ENCODE measurements around the gene DNAJC4.
A peak's percentile ranks its signal among the peaks of the same experiment; 100 is the strongest.

DNAJC4 gene

DNA sequence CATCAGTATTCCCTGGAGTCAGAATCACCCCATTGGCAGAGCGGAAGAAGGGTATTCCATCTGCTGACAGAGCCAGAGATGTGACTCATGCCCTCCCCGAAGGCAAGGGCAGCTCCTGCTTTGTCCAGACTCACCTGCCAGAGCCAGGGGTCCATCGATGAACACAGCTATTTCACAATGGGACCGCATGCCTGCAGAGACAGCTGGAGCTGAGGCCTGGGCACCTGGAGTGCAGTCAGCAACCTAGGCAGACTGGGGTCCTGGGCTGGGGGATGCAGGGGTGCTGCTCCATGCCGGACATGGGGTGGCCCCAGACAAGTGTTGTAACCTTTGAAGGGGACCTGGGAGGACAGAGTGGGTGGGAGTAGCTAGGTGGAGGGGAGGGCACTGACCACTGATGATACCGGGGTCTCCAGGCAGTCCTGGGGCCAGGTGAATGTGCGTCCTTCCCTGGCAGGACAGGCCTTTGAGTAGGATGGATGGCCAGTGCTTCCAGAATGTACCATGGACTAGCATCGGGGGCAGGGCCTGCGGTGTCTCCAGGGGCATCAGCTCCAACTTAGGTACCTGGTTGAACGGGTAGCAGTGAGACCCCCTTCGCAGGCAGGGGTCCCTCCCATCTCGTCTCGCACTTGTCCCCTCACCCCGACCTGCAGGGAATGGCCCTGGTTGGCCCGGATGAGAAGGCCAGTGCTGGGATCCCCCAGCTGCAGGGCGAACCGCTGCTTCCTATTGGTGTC, 6.0 kb upstream of the DNAJC4 start:
- no peak overlapping the region; the same call in 1 of the 2 replicates for H3K9ac ChIP-seq (ENCODE audit: low read length)

DNA sequence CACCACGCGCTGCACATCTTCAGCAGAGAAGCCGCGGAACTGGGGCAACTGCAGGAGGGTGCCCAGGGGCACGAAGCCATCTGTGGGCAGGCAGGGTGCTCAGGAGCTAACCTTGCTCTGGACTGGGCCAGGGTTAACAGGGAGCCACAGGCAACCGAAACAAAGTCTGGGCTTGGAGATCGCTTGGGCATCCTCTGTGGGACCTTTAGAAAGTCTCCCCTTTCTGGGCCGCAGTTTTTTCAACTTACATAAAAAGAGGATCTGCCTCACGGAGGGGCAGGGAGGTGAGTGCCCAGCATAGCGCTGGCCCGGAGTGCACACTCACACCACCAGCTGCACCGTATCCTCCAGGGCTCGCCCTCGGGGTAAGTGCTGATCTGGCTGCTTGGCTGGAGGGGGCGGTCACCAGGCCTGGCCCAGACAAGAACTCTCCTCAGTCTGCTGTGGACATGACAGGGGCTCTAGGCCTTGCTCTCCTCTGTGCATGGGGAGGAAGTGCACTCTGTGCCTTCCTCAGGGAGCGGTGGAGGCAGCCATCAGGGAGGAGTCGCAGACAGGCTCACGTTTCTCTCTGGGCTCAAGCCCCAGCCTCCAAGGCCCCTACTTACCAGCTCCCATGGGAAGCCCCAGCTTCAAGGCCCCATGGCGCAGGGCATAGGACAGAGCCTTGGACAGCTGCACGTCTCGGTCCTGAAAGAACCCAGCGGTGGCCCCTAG, 5.3 kb upstream of the DNAJC4 start:
- TF ChIP-seq EZH2 (IDR thresholded peaks at IDR 0.05; ENCODE audit: borderline replicate concordance, low read length): no peak
- no peaks in the 10 kb centered on the region for H3F3A ChIP-seq (ENCODE audit: insufficient read depth, low read length)
- H3K9me3 ChIP-seq (ENCODE audit: low read length): no peaks in the 10 kb centered on the region
- H3K79me2 ChIP-seq (ENCODE audit: insufficient read depth, low read length): no peaks in the 10 kb centered on the region
- no peaks in the 10 kb centered on the region for H3K27me3 ChIP-seq (ENCODE audit: insufficient read depth, low read length)
- peaks cover 33% of the 10 kb centered on the region for H3K36me3 ChIP-seq (ENCODE audit: insufficient read depth, low read length)
- no peak overlapping the region for H2AFZ ChIP-seq (ENCODE audit: low read length)
- H3K4me1 ChIP-seq (ENCODE audit: insufficient read depth, low read length, severe bottlenecking): peaks cover 43% of the 10 kb centered on the region
- H3K4me3 ChIP-seq (ENCODE audit: low read depth, low read length, poor library complexity, severe bottlenecking): peak overlapping the region; percentile 90
- H3K9me2 ChIP-seq (ENCODE audit: low read depth, low read length): no peaks in the 10 kb centered on the region
- peak overlapping the region; percentile 99 for H3K9ac ChIP-seq (ENCODE audit: low read length)
- peak overlapping the region; percentile 71 for H3K27ac ChIP-seq (ENCODE audit: low read depth, low read length, poor library complexity, severe bottlenecking)
- peak overlapping the region; percentile 94 for H3K4me2 ChIP-seq (ENCODE audit: low read length)
- no peaks in the 10 kb centered on the region for H4K20me1 ChIP-seq (ENCODE audit: insufficient read depth, low read length)

More for the DNA sequence above, 6.0 kb upstream of the DNAJC4 start:
- Histone ChIP-seq H3K4me2 (ENCODE audit: low read length) (peak overlapping the region; percentile 94; the same call in 1 of the 2 replicates), H3K4me1 (ENCODE audit: insufficient read depth, low read length, severe bottlenecking) (peaks cover 36% of the 10 kb centered on the region), H3K79me2 (ENCODE audit: insufficient read depth, low read length) (no peaks in the 10 kb centered on the region), H3K9me2 (ENCODE audit: low read depth, low read length) (no peaks in the 10 kb centered on the region), H4K20me1 (ENCODE audit: insufficient read depth, low read length) (no peaks in the 10 kb centered on the region), H3F3A (ENCODE audit: insufficient read depth, low read length) (no peaks in the 10 kb centered on the region), H3K4me3 (ENCODE audit: low read depth, low read length, poor library complexity, severe bottlenecking) (peak overlapping the region; percentile 90), H3K36me3 (ENCODE audit: insufficient read depth, low read length) (peaks cover 41% of the 10 kb centered on the region), H2AFZ (ENCODE audit: low read length) (no peak overlapping the region), H3K27me3 (ENCODE audit: insufficient read depth, low read length) (no peaks in the 10 kb centered on the region), H3K9me3 (ENCODE audit: low read length) (no peaks in the 10 kb centered on the region), H3K27ac (ENCODE audit: low read depth, low read length, poor library complexity, severe bottlenecking) (peak overlapping the region; percentile 5)
- TF ChIP-seq, protein P1, sequence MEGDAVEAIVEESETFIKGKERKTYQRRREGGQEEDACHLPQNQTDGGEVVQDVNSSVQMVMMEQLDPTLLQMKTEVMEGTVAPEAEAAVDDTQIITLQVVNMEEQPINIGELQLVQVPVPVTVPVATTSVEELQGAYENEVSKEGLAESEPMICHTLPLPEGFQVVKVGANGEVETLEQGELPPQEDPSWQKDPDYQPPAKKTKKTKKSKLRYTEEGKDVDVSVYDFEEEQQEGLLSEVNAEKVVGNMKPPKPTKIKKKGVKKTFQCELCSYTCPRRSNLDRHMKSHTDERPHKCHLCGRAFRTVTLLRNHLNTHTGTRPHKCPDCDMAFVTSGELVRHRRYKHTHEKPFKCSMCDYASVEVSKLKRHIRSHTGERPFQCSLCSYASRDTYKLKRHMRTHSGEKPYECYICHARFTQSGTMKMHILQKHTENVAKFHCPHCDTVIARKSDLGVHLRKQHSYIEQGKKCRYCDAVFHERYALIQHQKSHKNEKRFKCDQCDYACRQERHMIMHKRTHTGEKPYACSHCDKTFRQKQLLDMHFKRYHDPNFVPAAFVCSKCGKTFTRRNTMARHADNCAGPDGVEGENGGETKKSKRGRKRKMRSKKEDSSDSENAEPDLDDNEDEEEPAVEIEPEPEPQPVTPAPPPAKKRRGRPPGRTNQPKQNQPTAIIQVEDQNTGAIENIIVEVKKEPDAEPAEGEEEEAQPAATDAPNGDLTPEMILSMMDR (IDR thresholded peaks at IDR 0.05; ENCODE audit: low read length): no peak
- no peak for TF ChIP-seq EZH2 (IDR thresholded peaks at IDR 0.05; ENCODE audit: borderline replicate concordance, low read length)

DNA sequence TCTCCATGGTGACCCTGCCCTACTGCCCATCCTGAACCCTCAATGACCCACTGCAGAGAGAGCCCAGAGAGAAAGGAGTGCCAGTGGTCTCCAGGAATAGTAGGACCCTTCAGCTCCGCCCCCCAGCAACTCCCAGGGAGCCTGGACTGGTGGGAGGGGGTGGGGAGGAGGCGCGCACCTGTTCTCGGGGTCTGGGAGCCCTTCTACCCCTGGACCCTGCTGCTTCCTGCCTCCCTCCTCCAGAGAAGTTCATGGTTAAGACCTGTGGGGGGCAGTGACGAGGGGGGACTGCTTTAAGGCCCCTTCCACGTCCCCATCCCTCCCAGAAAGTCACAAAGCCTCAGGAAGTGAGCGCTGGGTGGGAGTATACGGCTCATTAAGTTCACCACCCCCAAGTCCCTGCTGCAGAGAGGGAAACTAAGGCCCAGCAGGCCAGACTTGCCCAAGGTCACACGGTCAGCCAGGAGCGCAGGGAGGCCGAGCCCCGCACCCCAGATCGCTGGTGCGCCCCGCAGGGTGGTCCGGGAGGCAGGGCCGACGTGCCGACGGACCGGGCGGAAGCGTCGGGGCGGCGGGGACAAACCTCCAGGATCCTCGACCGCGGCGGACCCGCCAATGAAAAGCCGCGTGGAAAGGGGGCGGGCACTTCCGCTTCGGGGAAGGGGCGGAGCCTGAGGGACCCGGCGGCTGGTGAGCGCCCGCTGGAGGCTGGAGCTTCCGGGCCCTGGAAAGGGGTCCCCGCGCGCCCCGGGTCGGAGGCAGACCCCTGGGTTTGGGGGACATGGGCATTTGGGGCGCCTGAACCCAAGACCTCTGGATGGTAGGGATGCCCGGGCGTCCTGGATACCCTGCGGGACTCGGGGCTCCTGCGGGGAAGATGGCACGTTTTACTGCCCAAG, 4.5 kb upstream of the DNAJC4 start, which contains the start of the genes NUDT22 and TRPT1:
Gene NUDT22 (plus strand): TSS at position 667 of the 899 bp plus-strand sequence. CDS start 379 bp downstream, outside the sequence.
Gene TRPT1 (minus strand): TSS at position 579 of the 899 bp plus-strand sequence. CDS start 326 bp downstream, at position 253.
- no peak within 1 kb of the TSS for H2AFZ ChIP-seq (ENCODE audit: low read length)
- H3K27me3 ChIP-seq (ENCODE audit: insufficient read depth, low read length): no peaks in the 10 kb centered on the region
- peak within 1 kb of the TSS; percentile 94 for H3K4me2 ChIP-seq (ENCODE audit: low read length)
- peaks cover 43% of the 10 kb centered on the region for H3K4me1 ChIP-seq (ENCODE audit: insufficient read depth, low read length, severe bottlenecking)
- H3K79me2 ChIP-seq (ENCODE audit: insufficient read depth, low read length): no peaks in the 10 kb centered on the region
- H3K27ac ChIP-seq (ENCODE audit: low read depth, low read length, poor library complexity, severe bottlenecking): peak within 1 kb of the TSS; percentile 74
- peak within 1 kb of the TSS; percentile 99 for H3K9ac ChIP-seq (ENCODE audit: low read length)
- TF ChIP-seq, protein P1 (IDR thresholded peaks at IDR 0.05; ENCODE audit: low read length): peak; percentile 21
- TF ChIP-seq EZH2 (IDR thresholded peaks at IDR 0.05; ENCODE audit: borderline replicate concordance, low read length): no peak
- H3K36me3 ChIP-seq (ENCODE audit: insufficient read depth, low read length): peaks cover 26% of the 10 kb centered on the region
- H3K9me3 ChIP-seq (ENCODE audit: low read length): no peaks in the 10 kb centered on the region
- H3K4me3 ChIP-seq (ENCODE audit: low read depth, low read length, poor library complexity, severe bottlenecking): peak within 1 kb of the TSS; percentile 90
- no peaks in the 10 kb centered on the region for H4K20me1 ChIP-seq (ENCODE audit: insufficient read depth, low read length)
- H3K9me2 ChIP-seq (ENCODE audit: low read depth, low read length): no peaks in the 10 kb centered on the region
- no peaks in the 10 kb centered on the region for H3F3A ChIP-seq (ENCODE audit: insufficient read depth, low read length)

All from OCI-LY1 (cell line).